ENCODE measurements around the gene NAB2.
A peak's percentile ranks its signal among the peaks of the same experiment; 100 is the strongest.

DNA sequence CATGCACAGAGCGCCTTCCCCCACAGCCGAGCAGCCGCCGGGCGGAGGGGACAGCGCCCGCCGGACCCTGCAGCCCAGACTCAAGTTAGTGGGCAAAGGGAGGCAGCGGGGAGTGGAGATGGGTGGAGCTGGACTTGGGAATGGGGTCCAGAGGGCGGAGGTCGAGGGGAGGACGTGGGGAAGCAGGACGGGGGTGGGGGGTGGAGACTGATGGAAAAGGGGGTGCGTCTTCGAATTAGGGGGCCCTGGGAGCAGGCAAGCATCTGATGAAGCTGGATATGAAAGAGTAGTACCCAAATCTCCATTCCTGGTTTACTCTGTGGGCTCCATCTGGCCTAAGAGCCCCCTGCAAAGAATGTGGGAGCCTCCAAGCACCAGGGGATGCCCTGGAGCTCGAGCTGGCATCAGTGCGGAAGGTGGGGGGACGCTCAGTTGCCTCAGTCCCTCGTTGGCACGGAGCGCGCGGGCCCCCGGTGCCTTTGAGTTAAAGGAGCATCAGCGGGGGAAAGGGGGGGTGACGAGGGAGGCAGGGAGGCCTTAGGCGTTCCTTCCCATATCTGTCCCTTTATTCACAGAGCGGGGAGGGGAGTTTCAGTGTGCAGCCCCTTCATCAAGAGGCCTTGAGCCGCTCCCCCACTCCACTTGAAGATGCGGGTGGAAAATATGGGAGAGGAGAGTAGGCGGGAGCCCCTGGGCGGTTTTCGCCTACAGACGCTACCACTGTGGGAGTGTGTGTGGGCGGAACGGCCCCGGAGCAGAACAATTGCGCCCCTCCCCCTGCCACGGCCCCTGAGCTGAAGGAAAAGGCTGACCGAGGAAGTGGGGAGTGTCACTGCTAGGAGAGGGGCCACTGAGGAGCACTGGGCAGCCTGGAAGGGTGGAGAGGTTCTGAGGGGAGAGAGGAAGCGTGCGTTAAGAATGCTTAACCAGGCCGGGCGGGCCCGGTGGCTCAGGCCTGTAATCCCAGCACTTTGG, 644 bp downstream of the NAB2 start:
- TF ChIP-seq ZNF589 (CRISPR knock-in tag; IDR thresholded peaks at IDR 0.05; ENCODE audit: low read depth) (no peak), HNRNPUL1 (IDR thresholded peaks at IDR 0.05; ENCODE audit: low read length) (no peak), POLR2AphosphoS5 (IDR thresholded peaks at IDR 0.05; ENCODE audit: control insufficient read depth, insufficient read depth, low read depth, low read length) (peak; percentile 63; the same call in 1 of the 2 replicates), POLR2A (conservative IDR thresholded peaks at IDR 0.05) (no peak; the same call in 1 of the 2 replicates), REST (IDR thresholded peaks at IDR 0.05; ENCODE audit: borderline replicate concordance) (no peak), REST (CRISPR knock-in tag; IDR thresholded peaks at IDR 0.05; ENCODE audit: low read depth) (0 out of 2 replicates have a peak, but pooled peaks have one; percentile 29), IRF9 (tag; IDR thresholded peaks at IDR 0.05) (no peak), RCOR1 (IDR thresholded peaks at IDR 0.05; ENCODE audit: borderline replicate concordance in 1 of 2, low read depth in 2 of 2, low read length in 2 of 2) (no peak; a peak in 1 of 4 replicates)
- TF ChIP-seq, protein P1, sequence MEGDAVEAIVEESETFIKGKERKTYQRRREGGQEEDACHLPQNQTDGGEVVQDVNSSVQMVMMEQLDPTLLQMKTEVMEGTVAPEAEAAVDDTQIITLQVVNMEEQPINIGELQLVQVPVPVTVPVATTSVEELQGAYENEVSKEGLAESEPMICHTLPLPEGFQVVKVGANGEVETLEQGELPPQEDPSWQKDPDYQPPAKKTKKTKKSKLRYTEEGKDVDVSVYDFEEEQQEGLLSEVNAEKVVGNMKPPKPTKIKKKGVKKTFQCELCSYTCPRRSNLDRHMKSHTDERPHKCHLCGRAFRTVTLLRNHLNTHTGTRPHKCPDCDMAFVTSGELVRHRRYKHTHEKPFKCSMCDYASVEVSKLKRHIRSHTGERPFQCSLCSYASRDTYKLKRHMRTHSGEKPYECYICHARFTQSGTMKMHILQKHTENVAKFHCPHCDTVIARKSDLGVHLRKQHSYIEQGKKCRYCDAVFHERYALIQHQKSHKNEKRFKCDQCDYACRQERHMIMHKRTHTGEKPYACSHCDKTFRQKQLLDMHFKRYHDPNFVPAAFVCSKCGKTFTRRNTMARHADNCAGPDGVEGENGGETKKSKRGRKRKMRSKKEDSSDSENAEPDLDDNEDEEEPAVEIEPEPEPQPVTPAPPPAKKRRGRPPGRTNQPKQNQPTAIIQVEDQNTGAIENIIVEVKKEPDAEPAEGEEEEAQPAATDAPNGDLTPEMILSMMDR (IDR thresholded peaks at IDR 0.05 in 2 of 3, conservative IDR thresholded peaks at IDR 0.05 in 1 of 3; ENCODE audit: insufficient read depth in 2 of 3, low read depth in 1 of 3, low read length in 3 of 3), result no peak

All from K562 (cell line).